GM12872 (cell line): ENCODE measurements around the gene RILPL2.
A peak's percentile ranks its signal among the peaks of the same experiment; 100 is the strongest.

Source experiments
- CTCF ChIP-seq: IDR thresholded peaks from 3 replicates; pipeline ENCODE4 v1.5.1; 2011; ENCODE audit warnings: low read depth, mild to moderate bottlenecking, low read length, moderate library complexity; ENCODE audit not compliant: insufficient read depth

RILPL2 gene

GRCh38 chr12:123475246-123475703 is 38.8 kb upstream of the RILPL2 start:
- no peak for TF ChIP-seq CTCF

GRCh38 chr12:123474485-123475245 is 38.2 kb upstream of the RILPL2 start:
- TF ChIP-seq CTCF = no peak

GRCh38 chr12:123472438-123472849 is 36.0 kb upstream of the RILPL2 start:
- no peak for TF ChIP-seq CTCF

GRCh38 chr12:123471374-123472068 is 35.0 kb upstream of the RILPL2 start:
- TF ChIP-seq CTCF = no peak

GRCh38 chr12:123469978-123470377 is 33.5 kb upstream of the RILPL2 start:
- TF ChIP-seq CTCF = no peak

GRCh38 chr12:123468786-123469185 is 32.3 kb upstream of the RILPL2 start:
- peak; percentile 56 for TF ChIP-seq CTCF

- no peak for TF ChIP-seq CTCF
Measured at GRCh38 chr12:123465084-123465483, 28.6 kb upstream of the RILPL2 start.
